ENCODE results near the gene FAM43B.
A peak's percentile ranks its signal among the peaks of the same experiment; 100 is the strongest.
"Not testable (repeated sequence)": the region's sequence is repeated elsewhere in the genome, so short reads cannot be mapped to it uniquely, and the experiment has no call there.

FAM43B gene, protein sequence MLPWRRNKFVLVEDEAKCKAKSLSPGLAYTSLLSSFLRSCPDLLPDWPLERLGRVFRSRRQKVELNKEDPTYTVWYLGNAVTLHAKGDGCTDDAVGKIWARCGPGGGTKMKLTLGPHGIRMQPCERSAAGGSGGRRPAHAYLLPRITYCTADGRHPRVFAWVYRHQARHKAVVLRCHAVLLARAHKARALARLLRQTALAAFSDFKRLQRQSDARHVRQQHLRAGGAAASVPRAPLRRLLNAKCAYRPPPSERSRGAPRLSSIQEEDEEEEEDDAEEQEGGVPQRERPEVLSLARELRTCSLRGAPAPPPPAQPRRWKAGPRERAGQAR

DNA sequence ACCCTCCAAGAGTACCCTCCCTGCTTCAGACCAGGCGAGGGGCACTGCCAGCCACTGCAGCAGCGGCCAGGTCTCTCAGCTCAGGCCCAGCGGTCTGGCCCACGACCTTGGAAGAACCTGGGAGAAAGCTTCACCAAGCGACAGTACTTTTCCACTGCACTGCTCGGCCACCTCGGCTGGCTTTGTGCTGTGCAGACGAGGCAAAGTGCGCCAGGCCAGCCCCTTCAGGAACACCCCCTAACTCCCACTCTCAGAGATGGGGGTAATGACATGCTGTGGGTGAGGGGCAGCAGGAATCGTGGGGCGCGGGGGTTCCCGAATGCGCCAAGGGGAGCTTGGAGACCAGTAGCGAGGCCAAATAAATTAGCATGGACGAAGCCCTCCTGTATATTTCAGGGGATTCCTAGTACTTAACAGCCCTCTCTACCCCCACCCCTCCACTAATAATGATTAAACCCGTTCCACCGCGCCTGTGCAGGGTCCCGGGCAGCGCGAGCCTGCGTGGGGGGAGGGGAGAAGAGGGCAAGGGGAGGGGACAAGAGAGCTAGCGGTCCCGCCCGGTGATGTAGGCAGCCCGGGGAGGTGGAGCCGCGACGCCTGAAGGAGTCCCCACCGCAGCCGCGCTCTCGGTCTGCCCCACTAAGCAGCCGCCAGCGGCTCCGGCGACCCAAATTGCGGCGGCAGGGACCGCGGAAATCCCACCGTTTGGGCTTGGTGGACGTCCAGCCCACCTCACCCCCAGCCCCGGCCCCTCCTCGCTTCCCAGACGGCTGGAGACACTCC lies at the start of gene FAM43B:
Gene FAM43B (plus strand): TSS at position 629 of the 783 bp plus-strand sequence. CDS start 401 bp downstream, outside the sequence.
- Mint-ChIP-seq H3K4me3 (no peak within 1 kb of the TSS), H3K27me3 (ENCODE audit: low read depth) (peaks cover 33% of the 10 kb centered on the region), H3K4me1 (ENCODE audit: low read depth) (no peaks in the 10 kb centered on the region), H3K36me3 (ENCODE audit: low read depth) (no peaks in the 10 kb centered on the region), H3K9me3 (no peaks in the 10 kb centered on the region), H3K27ac (no peak within 1 kb of the TSS)

DNA sequence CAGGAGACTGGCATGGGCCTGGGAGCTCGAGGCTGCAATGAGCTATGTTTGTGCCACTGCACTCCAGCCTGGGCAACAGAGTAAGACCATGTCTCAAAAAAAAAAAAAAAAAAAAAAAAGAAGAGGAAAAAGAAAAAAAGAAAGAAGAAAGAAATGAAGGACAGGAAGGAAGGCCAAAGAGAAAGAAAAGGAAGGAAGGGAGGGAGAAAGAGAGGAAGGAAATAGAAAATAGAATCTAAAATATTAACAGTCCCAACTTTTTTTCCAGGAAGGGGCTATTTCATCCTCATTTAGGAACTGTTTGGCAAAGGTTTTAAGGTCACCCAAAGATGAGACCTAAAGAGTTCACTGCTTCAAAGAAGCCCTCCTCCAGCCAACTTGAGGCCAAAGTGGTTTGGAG lies 46.9 kb upstream of the FAM43B start:
- Mint-ChIP-seq H3K4me1 (ENCODE audit: low read depth) (peaks cover 18% of the 10 kb centered on the region), H3K36me3 (ENCODE audit: low read depth) (peaks cover 9% of the 10 kb centered on the region), H3K9me3 (no peaks in the 10 kb centered on the region), H3K4me3 (peak overlapping the region; percentile 37), H3K27me3 (ENCODE audit: low read depth) (no peaks in the 10 kb centered on the region), H3K27ac (no peak overlapping the region)

DNA sequence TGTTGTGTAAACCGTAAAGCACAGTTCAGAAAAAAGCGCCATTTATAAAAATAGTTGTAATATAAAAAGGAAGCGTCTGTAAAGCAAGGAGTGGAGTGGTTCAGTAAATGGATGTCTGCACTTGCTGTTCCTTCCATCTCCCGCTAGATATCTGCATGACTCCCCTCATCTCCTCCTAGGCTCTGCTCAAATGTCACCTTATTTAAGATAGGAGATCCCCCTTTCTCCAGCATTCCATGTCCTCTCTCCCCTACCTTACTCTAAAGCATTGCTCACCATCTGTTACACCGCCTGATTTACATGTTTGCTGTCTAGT lies 45.2 kb upstream of the FAM43B start:
- Mint-ChIP-seq H3K9me3 (no peaks in the 10 kb centered on the region), H3K4me1 (ENCODE audit: low read depth) (peaks cover 18% of the 10 kb centered on the region), H3K4me3 (peak overlapping the region; percentile 89), H3K36me3 (ENCODE audit: low read depth) (peaks cover 4% of the 10 kb centered on the region), H3K27ac (peak overlapping the region; percentile 95), H3K27me3 (ENCODE audit: low read depth) (no peaks in the 10 kb centered on the region)

DNA sequence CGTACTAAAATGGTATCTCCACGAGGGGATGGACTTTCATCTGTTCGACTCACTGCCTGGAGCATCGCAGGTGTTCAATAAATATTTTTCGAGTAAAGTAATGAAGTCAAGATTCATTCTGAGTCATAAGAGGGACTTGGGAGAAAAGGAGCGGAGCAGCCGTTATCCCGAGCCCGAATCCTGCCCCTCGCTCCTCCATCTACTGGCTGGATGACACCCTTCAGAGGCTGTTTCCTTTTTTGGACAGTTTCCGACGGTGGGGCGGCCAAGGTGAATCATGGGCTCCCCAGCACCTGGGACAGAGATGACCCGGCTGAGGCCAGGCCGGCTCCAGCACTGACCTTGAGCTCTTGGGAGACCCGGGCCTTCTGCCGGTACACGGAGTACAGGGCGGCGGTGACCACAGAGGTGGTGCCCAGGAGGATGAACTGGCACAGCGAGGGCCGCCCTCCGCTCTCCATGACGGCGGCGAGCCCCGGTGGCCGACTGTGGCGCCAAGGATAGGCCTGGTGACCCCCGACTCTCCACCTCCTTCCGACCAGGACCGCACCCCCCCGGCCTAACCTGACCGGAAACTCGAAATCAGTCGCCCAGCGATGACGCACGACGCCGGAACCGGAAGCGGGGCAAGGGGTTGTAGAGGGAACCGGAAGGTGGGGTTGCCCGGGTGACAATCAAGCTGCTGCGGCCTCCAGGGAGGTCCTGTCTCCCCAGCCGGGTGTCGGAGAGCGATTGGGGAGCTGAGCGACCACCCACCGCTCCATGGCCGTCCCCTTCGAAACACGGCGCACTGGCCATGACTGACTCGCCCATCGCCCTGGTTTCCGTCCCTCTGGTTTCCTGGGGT lies 44.6 kb upstream of the FAM43B start, which contains the start of gene MUL1:
Gene MUL1 (minus strand): TSS at position 588 of the 847 bp plus-strand sequence. CDS start 127 bp downstream, at position 461.
- peak within 1 kb of the TSS; percentile 89 for H3K4me3 Mint-ChIP-seq
- no peaks in the 10 kb centered on the region for H3K9me3 Mint-ChIP-seq
- H3K4me1 Mint-ChIP-seq (ENCODE audit: low read depth) = peaks cover 18% of the 10 kb centered on the region
- H3K27ac Mint-ChIP-seq = peak within 1 kb of the TSS; percentile 95
- H3K36me3 Mint-ChIP-seq (ENCODE audit: low read depth) = peaks cover 4% of the 10 kb centered on the region
- no peaks in the 10 kb centered on the region for H3K27me3 Mint-ChIP-seq (ENCODE audit: low read depth)

DNA sequence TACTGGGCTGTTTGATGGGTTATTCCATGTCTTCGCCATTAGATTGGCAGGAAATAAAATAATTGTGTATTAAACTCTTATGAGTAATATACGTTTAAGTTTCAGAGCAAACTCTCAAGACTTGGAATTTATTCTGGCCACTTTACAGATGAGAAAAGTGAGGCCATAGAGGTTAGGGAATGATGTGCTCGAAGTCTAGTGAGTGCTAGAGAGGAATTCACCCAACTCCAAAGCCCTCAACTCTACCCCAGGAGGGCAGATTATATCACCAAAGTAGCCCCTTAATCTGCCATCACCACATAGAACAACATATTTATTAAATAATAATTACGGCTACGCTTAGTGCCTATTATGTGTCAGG lies 44.0 kb upstream of the FAM43B start:
- Mint-ChIP-seq H3K27ac (peak overlapping the region; percentile 95), H3K9me3 (no peaks in the 10 kb centered on the region), H3K4me1 (ENCODE audit: low read depth) (peaks cover 18% of the 10 kb centered on the region), H3K36me3 (ENCODE audit: low read depth) (peaks cover 4% of the 10 kb centered on the region), H3K27me3 (ENCODE audit: low read depth) (no peaks in the 10 kb centered on the region), H3K4me3 (peak overlapping the region; percentile 89)

DNA sequence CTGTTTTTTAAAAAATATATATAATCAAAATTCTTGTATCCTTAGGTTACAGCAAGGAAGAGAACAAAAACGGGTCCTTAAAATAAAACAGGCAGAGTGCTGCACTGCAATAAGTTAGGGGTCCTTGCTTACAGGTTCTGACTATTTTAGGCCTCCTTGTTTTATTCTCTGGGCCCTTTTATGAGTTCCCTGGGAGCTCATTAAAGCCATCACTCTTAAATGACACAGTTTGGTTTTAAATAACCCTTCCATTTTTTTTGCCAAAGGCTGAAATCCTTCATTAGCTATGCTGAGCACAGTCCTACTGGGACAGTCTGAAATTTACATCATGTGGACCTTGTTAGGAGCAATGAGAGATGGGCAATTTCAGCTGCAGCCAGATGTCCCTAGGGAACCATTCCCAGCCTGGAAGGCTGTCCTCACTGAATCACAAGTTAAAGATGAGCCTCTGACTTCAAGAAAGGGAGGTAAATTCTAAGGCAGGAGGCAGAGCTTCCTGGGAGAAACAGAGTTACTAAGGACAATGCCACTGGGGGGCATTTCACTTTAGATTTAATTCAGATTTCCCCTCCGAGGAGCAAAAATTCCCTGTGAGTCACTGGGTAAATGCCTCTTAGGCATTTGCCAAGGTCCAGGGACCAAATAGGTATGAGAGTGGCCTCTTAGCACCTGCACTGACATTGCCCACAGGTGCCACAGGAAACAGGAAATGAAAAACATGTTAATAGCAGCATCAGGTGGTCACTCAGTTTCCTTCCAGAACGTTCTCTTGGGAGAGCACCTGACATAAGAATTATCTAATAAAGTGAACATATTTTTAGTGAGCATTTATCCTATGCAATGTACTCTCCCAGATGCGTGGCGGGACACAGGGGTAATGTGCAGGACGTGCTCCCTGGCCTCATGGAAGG lies 40.6 kb upstream of the FAM43B start:
- H3K27ac Mint-ChIP-seq = no peak overlapping the region
- H3K36me3 Mint-ChIP-seq (ENCODE audit: low read depth) = peaks cover 4% of the 10 kb centered on the region
- no peaks in the 10 kb centered on the region for H3K9me3 Mint-ChIP-seq
- peaks cover 8% of the 10 kb centered on the region for H3K4me1 Mint-ChIP-seq (ENCODE audit: low read depth)
- H3K27me3 Mint-ChIP-seq (ENCODE audit: low read depth) = peaks cover 3% of the 10 kb centered on the region
- no peak overlapping the region for H3K4me3 Mint-ChIP-seq

DNA sequence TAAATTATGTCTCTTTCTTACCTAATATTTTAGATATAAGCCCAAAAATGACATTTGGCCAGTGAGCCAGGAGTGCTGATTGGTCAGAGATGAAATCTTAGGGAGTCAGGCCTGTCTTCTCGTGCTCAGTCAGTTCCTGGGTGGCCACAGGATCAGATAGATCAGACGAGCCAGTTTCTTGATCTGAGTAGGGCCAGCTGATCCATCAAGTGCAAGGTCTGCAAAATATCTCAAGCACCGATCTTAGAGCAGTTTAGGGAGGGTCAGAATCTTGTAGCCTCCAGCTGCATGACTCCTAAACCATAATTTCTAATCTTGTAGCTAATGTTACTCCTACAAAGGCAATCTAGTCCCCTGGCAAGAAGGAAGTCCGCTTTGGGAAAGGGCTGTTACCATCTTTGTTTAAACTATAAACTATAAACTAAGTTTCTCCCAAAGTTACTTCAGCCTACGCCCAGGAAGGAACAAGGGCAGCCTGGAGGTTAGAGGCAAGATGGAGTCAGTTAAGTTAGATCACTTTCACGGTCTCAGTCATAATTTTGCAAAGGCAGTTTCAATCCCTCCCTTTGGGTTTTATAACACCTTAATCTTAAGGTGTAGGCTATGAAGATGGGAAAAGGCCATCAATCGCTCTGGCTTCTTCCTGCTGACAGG lies 32.6 kb upstream of the FAM43B start:
- not testable (repeated sequence) for H3K4me3 Mint-ChIP-seq; H3K27ac Mint-ChIP-seq; H3K9me3 Mint-ChIP-seq; H3K36me3 Mint-ChIP-seq (ENCODE audit: low read depth); H3K4me1 Mint-ChIP-seq (ENCODE audit: low read depth)
- H3K27me3 Mint-ChIP-seq (ENCODE audit: low read depth) = peaks cover 16% of the 10 kb centered on the region

DNA sequence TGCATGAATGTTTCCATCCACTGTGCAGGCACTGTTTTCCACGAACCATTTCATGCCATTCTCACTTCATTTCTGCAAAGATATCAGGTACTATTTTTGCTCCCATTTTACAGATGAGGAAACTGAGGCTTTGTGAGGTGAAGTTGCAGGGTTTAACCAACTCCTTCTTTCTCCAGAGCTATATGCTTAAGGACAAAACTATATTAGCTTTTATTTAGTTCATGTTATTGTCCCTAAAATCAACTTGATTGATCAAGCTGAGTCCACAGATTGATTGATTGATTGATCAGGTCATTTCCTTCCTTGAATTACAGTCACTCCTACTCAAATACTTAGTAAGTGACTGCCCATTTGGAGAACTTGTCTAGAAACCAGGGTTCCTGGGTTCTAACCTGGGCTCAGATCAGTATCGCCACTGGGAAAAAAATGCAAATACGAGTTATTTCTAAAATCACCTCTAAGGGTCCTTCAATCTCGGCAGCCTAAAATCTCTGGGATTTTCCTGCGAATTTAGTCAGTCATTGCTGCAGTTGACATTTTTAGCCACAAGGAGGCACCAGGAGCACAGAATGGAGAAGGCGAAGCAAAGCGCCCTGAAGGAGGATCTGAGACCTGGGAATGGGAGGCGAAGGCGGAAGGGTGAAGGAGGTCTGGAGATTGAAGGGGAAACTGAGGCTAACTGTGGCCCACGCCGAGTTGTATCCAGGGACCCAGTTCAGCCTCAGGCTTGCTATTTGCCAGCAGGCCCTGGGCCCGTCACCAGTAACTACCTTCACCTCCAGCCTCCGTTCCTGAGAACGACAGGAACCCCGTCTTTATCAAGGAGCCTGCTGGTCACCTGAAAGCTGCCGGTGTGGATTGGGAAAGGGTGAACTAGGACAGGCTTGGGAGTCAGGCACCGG lies 30.2 kb upstream of the FAM43B start:
- Mint-ChIP-seq H3K27ac (no peak overlapping the region), H3K36me3 (ENCODE audit: low read depth) (no peaks in the 10 kb centered on the region), H3K4me3 (no peak overlapping the region), H3K4me1 (ENCODE audit: low read depth) (peaks cover 1% of the 10 kb centered on the region), H3K27me3 (ENCODE audit: low read depth) (peaks cover 16% of the 10 kb centered on the region), H3K9me3 (no peaks in the 10 kb centered on the region)

DNA sequence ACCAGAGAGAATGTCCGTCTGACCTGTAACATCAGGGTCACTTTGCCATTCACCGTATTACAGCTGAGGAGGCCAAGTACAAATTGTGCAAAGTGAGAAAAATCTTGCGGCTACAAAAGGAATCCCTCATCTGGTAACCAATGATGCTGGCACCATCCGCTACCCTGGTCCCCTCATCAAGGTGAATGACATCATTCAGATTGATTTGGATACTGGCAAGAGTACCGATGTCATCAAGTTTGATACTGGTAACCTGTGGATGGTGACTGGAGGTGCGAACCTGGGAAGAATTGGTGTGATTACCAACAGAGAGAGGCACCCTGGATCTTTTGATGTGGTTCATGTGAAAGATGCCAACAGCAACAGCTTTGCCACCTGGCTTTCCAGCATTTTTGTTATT lies 26.1 kb upstream of the FAM43B start:
- H3K27ac Mint-ChIP-seq = no peak overlapping the region
- H3K36me3 Mint-ChIP-seq (ENCODE audit: low read depth) = no peaks in the 10 kb centered on the region
- H3K9me3 Mint-ChIP-seq = no peaks in the 10 kb centered on the region
- peaks cover 1% of the 10 kb centered on the region for H3K4me1 Mint-ChIP-seq (ENCODE audit: low read depth)
- H3K27me3 Mint-ChIP-seq (ENCODE audit: low read depth) = peaks cover 18% of the 10 kb centered on the region
- no peak overlapping the region for H3K4me3 Mint-ChIP-seq

DNA sequence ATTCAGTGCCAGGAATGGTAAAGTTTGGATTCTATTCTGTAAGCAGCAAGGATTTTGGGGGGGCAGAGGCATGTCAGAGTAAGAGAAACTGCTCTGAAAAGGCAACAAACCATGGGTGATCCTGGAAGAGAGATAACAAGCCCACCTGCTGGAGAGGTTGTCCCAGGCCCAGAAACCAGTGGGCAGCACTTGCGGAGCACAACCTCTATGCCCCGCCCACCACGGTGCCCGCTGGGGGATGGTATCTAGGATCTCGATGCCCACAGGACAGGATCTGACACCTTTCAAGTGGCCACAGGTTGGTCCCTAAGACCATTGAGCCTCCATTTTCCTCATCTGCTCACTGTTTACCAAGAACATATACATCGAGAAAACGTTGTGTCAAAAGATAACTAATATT lies 24.2 kb upstream of the FAM43B start:
- Mint-ChIP-seq H3K36me3 (ENCODE audit: low read depth) (no peaks in the 10 kb centered on the region), H3K4me3 (no peak overlapping the region), H3K27me3 (ENCODE audit: low read depth) (peaks cover 11% of the 10 kb centered on the region), H3K27ac (no peak overlapping the region), H3K4me1 (ENCODE audit: low read depth) (no peaks in the 10 kb centered on the region), H3K9me3 (no peaks in the 10 kb centered on the region)

DNA sequence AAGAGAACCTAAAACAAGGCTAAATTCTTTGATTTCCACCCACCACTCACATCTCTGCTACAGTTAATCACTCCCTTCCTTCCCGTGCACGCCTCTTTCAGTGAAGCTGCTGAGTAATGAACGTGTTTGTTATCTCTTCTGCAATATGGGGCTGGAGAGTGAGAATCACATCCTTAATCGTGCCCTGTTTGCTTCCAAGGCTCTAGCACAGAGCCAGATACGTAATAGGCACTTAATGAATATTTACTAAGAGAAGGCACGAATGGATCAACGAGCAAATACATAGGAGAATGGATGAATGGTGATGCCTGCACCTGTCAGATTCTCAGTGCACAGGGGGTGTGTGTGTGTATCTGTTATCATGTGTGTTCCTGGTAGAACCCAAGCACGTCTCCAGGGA lies 22.1 kb upstream of the FAM43B start:
- Mint-ChIP-seq H3K27me3 (ENCODE audit: low read depth) (peaks cover 32% of the 10 kb centered on the region), H3K27ac (no peak overlapping the region), H3K4me1 (ENCODE audit: low read depth) (no peaks in the 10 kb centered on the region), H3K4me3 (no peak overlapping the region), H3K36me3 (ENCODE audit: low read depth) (no peaks in the 10 kb centered on the region), H3K9me3 (no peaks in the 10 kb centered on the region)

DNA sequence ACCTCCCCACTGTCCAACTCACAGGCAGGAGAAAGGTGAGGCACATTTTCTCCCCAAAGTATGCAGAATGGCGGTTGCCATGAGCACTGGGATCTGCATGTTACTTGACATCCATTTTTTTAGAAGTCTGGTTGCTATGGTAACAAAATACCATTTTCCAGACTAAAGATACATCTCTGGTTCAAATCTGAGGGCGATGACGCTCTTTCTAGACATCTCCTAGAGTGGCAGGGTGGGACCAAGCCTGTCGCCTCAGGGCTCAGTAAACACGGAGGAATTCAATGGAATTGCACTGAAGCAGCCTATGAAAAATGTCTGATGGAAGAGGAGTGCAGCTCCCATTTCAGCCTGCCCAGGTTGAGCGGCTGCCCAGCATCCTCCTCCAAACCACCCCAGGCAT lies 21.5 kb upstream of the FAM43B start:
- Mint-ChIP-seq H3K4me1 (ENCODE audit: low read depth) (no peaks in the 10 kb centered on the region), H3K36me3 (ENCODE audit: low read depth) (no peaks in the 10 kb centered on the region), H3K27ac (no peak overlapping the region), H3K9me3 (no peaks in the 10 kb centered on the region), H3K27me3 (ENCODE audit: low read depth) (peaks cover 32% of the 10 kb centered on the region), H3K4me3 (no peak overlapping the region)

DNA sequence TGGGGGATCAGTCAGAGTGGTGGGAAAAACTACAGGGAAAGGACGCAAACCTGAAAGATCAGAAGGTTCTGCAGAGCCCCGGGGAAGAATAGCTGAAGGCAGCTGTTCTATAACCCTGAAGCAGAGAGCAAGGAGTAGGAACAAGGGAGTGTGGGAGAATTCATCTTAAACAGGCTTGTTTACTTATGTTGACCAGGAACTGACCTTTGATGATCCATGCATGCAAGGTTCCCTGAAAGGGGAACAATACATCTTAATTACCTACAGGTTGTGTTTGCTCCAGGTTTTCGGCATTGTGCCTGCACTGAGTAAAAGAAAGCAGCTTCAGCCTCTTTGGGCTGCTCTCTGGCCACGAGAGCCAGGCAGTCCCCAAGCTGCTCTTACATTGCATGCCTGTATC lies 18.7 kb upstream of the FAM43B start:
- H3K27me3 Mint-ChIP-seq (ENCODE audit: low read depth) = peaks cover 32% of the 10 kb centered on the region
- no peak overlapping the region for H3K4me3 Mint-ChIP-seq
- H3K27ac Mint-ChIP-seq = no peak overlapping the region

More for the DNA sequence above, 18.7 kb upstream of the FAM43B start:
- no peaks in the 10 kb centered on the region for H3K9me3 Mint-ChIP-seq
- no peaks in the 10 kb centered on the region for H3K4me1 Mint-ChIP-seq (ENCODE audit: low read depth)
- H3K36me3 Mint-ChIP-seq (ENCODE audit: low read depth) = no peaks in the 10 kb centered on the region

Data from T-helper 1 cell treated with Interleukin-12 subunit alpha and Interleukin-12 subunit beta and Interleukin-4 antibody, amounts not matched to agents 30 μg/mL and 1 μg/mL, for 36 hours (primary cell).